HL-60/S4 treated with phorbol 12-myristate 13-acetate at 8.2 ng/mL for 4 days and 3 days (cell line): ENCODE measurements around the gene CLTCL1.

ENCODE experiments used
- in situ Hi-C: fragments of 300-500 bp; cut with MboI; formaldehyde crosslinking; loops from 2 replicates; pipeline ENCODE4 v1.15.0; 2022; ENCODE audit warnings: low sequenced_read_pairs

CLTCL1 gene

GRCh38 chr22:19152942-19153883 lies 138.3 kb downstream of the CLTCL1 start:
- in situ Hi-C loops, result no loop called here

- in situ Hi-C loops, result no loop called here
These were observed 140.0 kb downstream of the CLTCL1 start for GRCh38 chr22:19151329-19152191.

- in situ Hi-C loops, result no loop called here
These were observed 140.8 kb downstream of the CLTCL1 start for GRCh38 chr22:19150482-19151328.

GRCh38 chr22:19149991-19150390 lies 141.5 kb downstream of the CLTCL1 start, which contains the start of gene GSC2:
TSS of gene GSC2 (minus strand) at chr22:19150292. CDS start at chr22:19150283, 9 bp downstream.
- in situ Hi-C loops, result no loop called here

GRCh38 chr22:19149047-19149883 lies 142.3 kb downstream of the CLTCL1 start:
- in situ Hi-C loops, result no loop called here

- in situ Hi-C loops, result no loop called here
These were observed 143.0 kb downstream of the CLTCL1 start for GRCh38 chr22:19148417-19149046.

DNA sequence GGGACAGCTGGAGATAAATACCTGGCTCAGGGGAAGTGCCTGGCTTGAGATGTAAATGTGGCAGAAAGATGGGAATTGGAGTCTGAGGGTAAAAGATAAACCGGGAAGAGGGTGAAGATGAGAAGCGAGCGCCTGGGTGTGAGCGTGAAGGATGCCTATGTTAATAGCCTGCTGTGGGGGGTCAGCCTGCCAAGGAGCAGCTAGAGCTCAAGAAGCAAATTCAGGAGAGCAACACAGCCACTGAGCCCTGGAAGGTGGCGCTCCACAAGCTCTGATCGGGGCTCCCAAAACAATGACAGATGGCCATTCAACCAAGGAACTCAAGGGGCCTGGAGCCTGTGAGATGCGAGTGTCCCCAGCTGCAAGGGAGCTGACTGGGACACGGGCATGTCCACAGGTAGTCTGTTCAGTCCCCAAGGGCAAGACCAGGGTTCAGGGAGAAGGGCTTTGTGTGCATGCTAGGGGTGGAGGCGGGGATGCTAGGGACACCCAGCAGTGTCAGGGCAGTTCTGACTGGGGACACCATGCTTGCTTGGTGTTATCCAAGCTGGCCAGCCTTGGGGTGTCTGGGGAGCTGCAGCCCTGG lies 144.2 kb downstream of the CLTCL1 start:
- in situ Hi-C loops, result no loop called here

- in situ Hi-C loops, result no loop called here
These were observed 145.1 kb downstream of the CLTCL1 start for GRCh38 chr22:19146215-19146968.

DNA sequence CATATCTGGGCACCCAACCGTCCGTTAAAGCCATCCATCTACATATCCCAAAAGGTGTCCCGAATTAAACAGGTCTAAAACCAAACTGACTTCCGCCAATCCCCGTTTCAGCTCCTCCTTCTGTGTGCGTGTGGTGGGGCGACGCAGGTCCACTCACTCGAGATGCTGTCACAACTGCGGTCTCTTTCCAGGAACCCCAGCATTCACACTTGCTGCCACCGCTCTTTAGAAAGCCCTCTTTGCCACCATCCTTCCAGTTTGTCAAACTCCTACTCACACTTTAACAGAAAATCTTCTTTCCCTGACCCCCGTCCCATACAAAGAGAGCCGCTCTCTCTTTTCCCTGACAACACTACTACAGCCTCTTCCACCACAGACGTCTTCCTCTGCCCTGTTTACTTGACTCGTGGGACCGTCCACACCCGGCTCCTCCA lies 147.5 kb downstream of the CLTCL1 start:
- in situ Hi-C loops, result no loop called here

- in situ Hi-C loops, result no loop called here
These were observed 148.3 kb downstream of the CLTCL1 start for GRCh38 chr22:19143212-19143611.

DNA sequence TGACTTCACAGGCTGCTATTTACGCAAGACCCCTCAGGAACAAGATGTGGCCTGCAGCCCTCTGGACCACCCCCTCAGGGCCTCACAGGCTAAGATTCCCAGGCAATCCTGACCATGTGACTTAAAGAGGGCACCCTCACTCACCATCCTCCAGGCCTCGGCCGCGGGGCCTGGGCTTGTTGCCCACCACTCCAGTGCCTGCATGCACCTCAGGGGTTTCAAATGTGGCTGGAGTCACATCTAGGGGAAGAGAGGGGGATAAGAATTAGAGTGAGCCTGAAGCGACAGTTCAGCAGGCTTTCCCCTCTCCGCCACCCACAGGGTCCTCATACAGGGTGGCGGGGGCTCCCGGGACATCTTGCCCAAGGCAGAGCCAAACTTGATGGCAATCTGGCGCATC lies 149.1 kb downstream of the CLTCL1 start:
- in situ Hi-C loops, result no loop called here

GRCh38 chr22:19139974-19140373 lies 151.5 kb downstream of the CLTCL1 start:
- in situ Hi-C loops, result no loop called here

DNA sequence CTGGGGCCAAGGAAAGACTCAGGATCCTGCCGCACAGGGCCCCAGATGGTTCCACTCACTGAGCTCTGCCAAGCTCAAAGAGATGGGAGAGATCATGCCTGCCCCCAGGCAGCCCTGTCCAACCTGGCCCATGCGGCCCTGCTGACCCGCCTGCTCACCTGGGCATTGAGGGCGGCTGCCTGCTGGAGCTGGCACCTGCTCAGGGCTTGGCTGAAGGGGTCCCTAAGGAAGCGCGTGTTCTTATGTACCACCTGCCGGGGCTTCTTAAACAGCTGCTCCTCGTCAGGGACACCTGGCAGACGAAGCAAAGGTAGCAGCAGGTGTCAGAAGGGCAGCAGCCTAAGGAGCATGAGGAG lies 152.5 kb downstream of the CLTCL1 start:
- in situ Hi-C loops, result no loop called here

GRCh38 chr22:19138217-19139000 lies 153.1 kb downstream of the CLTCL1 start:
- in situ Hi-C loops, result no loop called here

DNA sequence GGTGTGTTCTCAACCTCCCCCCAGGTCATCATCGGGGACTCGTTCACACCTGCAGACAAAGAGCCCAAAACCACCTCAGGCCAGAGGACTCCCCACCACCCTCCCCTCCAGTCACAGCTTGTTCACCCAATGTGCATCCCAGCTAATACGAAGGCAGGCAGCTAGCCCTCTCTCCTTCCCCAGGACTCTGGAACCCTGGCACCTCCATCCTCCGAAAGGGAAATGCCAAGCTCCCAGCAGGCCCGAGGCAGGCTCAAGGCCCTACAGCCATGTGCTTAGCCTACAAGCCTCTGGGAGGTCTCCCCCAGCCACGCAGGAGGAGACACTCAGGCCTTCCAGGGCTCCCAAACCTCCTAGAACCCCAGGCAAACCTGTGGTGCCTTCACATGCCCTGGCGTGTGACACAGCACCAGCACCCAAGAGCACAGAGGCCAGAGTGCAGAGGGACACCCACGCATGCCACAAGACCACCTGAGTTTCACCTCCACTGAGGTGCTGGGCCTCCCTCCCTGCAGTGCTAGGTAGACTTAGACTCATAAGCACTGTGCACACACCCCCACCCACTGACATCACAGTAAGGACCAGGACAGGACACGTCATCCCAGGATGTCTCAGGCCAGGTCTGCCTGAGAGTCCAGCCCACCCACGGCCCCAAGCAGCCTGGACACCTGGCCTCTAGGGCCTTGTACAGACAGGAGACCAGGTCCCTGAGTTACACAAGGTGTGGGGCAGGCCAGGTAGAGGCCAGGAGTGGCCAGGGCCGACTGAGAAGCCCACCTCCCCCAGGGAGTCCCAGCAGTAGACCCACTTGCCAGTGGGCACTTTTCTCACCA lies 153.9 kb downstream of the CLTCL1 start:
- in situ Hi-C loops, result no loop called here

- in situ Hi-C loops, result no loop called here
These were observed 154.6 kb downstream of the CLTCL1 start for GRCh38 chr22:19136915-19137314.

DNA sequence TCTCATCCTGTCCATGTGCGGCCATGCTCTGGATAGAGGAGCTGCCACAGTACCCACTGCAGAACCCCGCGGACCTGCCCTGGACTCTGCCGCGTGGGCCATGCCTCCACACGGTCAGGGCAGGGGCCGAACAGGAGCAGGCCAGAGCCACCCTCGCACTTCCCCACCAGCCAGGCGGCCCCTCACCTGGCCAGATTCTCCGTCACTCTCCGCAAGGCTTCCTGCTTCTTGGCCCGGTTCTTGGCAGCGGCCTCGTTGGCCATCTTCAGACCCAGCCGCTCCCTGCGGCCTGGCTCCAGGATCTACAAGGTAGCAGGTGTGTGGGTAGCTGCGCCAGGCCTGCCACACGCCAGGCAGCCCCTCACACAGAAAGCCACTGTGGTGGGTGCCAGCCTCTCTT lies 156.6 kb downstream of the CLTCL1 start:
- in situ Hi-C loops, result no loop called here
